SK-N-SH treated with all-trans-retinoic acid at 6 μM for 48 hours (cell line): ENCODE measurements around the gene PRSS16.

Experiments used
- ATAC-seq: fragments of 200-7000 bp; cut with Tn5 transposase; 3 replicates; pipeline ENCODE4 v1.9.1; 2020; ENCODE audit warnings: mild to moderate bottlenecking, moderate library complexity
- ARNTL ChIP-seq: fragments of 450-650 bp; formaldehyde crosslinking; IDR thresholded peaks from 2 replicates; pipeline ENCODE4 v1.5.0; 2020; ENCODE audit warnings: low read depth, mild to moderate bottlenecking, moderate library complexity, borderline replicate concordance
- BACH2 ChIP-seq: fragments of 250-450 bp; sonication (Bioruptor Pico); IDR thresholded peaks from 2 replicates; pipeline ENCODE4 v1.9.0; 2021; ENCODE audit warnings: mild to moderate bottlenecking, borderline replicate concordance
- CSDC2 ChIP-seq: fragments of 250-450 bp; sonication (Bioruptor Pico); IDR thresholded peaks from 2 replicates; pipeline ENCODE4 v1.5.0; 2020; ENCODE audit warnings: mild to moderate bottlenecking, moderate library complexity
- CSRNP3 ChIP-seq: fragments of 250-450 bp; sonication (Bioruptor Pico); IDR thresholded peaks from 2 replicates; pipeline ENCODE4 v1.5.1; 2021; ENCODE audit warnings: mild to moderate bottlenecking, moderate library complexity
- ESRRG ChIP-seq: fragments of 250-450 bp; sonication (Bioruptor Pico); IDR thresholded peaks from 2 replicates; pipeline ENCODE4 v1.6.1; 2021; ENCODE audit warnings: mild to moderate bottlenecking
- GLIS3 ChIP-seq: fragments of 250-450 bp; sonication (Bioruptor Pico); IDR thresholded peaks from 2 replicates; pipeline ENCODE4 v1.5.0; 2020; ENCODE audit warnings: mild to moderate bottlenecking, moderate library complexity
- ISL1 ChIP-seq: fragments of 250-450 bp; sonication (Bioruptor Pico); IDR thresholded peaks from 2 replicates; pipeline ENCODE4 v2.1.2; 2022; ENCODE audit warnings: mild to moderate bottlenecking, moderate library complexity
- OSR1 ChIP-seq: fragments of 250-450 bp; sonication (Bioruptor Pico); IDR thresholded peaks from 2 replicates; pipeline ENCODE4 v1.8.0; 2022; ENCODE audit warnings: moderate library complexity, mild to moderate bottlenecking, inconsistent platforms
- POU6F1 ChIP-seq: fragments of 250-450 bp; sonication (Bioruptor Pico); IDR thresholded peaks from 2 replicates; pipeline ENCODE4 v1.8.0; 2021; ENCODE audit warnings: low read depth, mild to moderate bottlenecking, moderate library complexity, borderline replicate concordance
- PPARA ChIP-seq: fragments of 250-450 bp; sonication (Bioruptor Pico); IDR thresholded peaks from 2 replicates; pipeline ENCODE4 v1.5.0; 2020; ENCODE audit warnings: mild to moderate bottlenecking, borderline replicate concordance
- RARB ChIP-seq: fragments of 250-450 bp; sonication (Bioruptor Pico); IDR thresholded peaks from 2 replicates; pipeline ENCODE4 v1.8.0; 2021; ENCODE audit warnings: mild to moderate bottlenecking, moderate library complexity
- SNAI2 ChIP-seq: fragments of 250-450 bp; sonication (Bioruptor Pico); IDR thresholded peaks from 2 replicates; pipeline ENCODE4 v1.5.0; 2020; ENCODE audit warnings: mild to moderate bottlenecking, moderate library complexity
- TCF4 ChIP-seq: fragments of 250-450 bp; sonication (Bioruptor Pico); IDR thresholded peaks from 2 replicates; pipeline ENCODE4 v1.8.0; 2021; ENCODE audit warnings: mild to moderate bottlenecking, moderate library complexity, borderline replicate concordance
- TOX ChIP-seq: fragments of 250-450 bp; sonication (Bioruptor Pico); IDR thresholded peaks from 2 replicates; pipeline ENCODE4 v1.8.0; 2021; ENCODE audit warnings: mild to moderate bottlenecking, moderate library complexity, borderline replicate concordance
- TSHZ2 ChIP-seq: fragments of 250-450 bp; sonication (Bioruptor Pico); IDR thresholded peaks from 2 replicates; pipeline ENCODE4 v1.5.0; 2020; ENCODE audit warnings: mild to moderate bottlenecking, moderate library complexity
- ZFP3 ChIP-seq: fragments of 250-450 bp; sonication (Bioruptor Pico); IDR thresholded peaks from 2 replicates; pipeline ENCODE4 v1.5.0; 2020; ENCODE audit warnings: mild to moderate bottlenecking, moderate library complexity
- ZFP30 ChIP-seq: fragments of 450-650 bp; formaldehyde crosslinking; IDR thresholded peaks from 2 replicates; pipeline ENCODE4 v1.5.0; 2022; ENCODE audit warnings: mild to moderate bottlenecking, moderate library complexity
- ZNF565 ChIP-seq: fragments of 450-650 bp; formaldehyde crosslinking; conservative IDR thresholded peaks from 2 replicates; pipeline ENCODE4 v1.5.0; 2020; ENCODE audit warnings: low read depth, mild to moderate bottlenecking, moderate library complexity
- ZNF8 ChIP-seq: fragments of 450-650 bp; formaldehyde crosslinking; IDR thresholded peaks from 2 replicates; pipeline ENCODE4 v1.5.0; 2020; ENCODE audit warnings: mild to moderate bottlenecking, moderate library complexity
- TF ChIP-seq, protein P1 (sequence below): fragments of 250-450 bp; sonication (Bioruptor Pico); IDR thresholded peaks from 2 replicates; pipeline ENCODE4 v1.8.0; 2020; ENCODE audit warnings: mild to moderate bottlenecking, moderate library complexity, borderline replicate concordance

The PRSS16 gene

GRCh38 chr6:27247133-27247836 is at the start of gene PRSS16:
Gene PRSS16, plus strand, starts transcription at chr6:27247701. Its CDS starts 37 bp downstream, at chr6:27247738.
- no peak for ATAC-seq
- TF ChIP-seq ZNF565, result no peak
- no peak for TF ChIP-seq ARNTL (CRISPR knock-in tag)
- TF ChIP-seq RARB (CRISPR knock-in tag), result no peak
- no peak for TF ChIP-seq TOX
- no peak for TF ChIP-seq ESRRG (CRISPR knock-in tag)
- TF ChIP-seq ZFP3 (CRISPR knock-in tag), result no peak
- TF ChIP-seq CSDC2 (CRISPR knock-in tag), result no peak
- TF ChIP-seq, protein P1, sequence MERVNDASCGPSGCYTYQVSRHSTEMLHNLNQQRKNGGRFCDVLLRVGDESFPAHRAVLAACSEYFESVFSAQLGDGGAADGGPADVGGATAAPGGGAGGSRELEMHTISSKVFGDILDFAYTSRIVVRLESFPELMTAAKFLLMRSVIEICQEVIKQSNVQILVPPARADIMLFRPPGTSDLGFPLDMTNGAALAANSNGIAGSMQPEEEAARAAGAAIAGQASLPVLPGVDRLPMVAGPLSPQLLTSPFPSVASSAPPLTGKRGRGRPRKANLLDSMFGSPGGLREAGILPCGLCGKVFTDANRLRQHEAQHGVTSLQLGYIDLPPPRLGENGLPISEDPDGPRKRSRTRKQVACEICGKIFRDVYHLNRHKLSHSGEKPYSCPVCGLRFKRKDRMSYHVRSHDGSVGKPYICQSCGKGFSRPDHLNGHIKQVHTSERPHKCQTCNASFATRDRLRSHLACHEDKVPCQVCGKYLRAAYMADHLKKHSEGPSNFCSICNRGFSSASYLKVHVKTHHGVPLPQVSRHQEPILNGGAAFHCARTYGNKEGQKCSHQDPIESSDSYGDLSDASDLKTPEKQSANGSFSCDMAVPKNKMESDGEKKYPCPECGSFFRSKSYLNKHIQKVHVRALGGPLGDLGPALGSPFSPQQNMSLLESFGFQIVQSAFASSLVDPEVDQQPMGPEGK (CRISPR knock-in tag), result no peak
- TF ChIP-seq TCF4 (CRISPR knock-in tag), result no peak
- TF ChIP-seq ISL1, result no peak
- no peak for TF ChIP-seq ZFP30
- TF ChIP-seq POU6F1 (CRISPR knock-in tag), result no peak
- TF ChIP-seq TSHZ2 (CRISPR knock-in tag), result no peak
- no peak for TF ChIP-seq PPARA
- TF ChIP-seq OSR1, result no peak
- no peak for TF ChIP-seq CSRNP3
- no peak for TF ChIP-seq BACH2 (CRISPR knock-in tag)
- TF ChIP-seq ZNF8 (CRISPR knock-in tag), result no peak

GRCh38 chr6:27205375-27206278 is 41.9 kb upstream of the PRSS16 start:
- ATAC-seq, result 0 out of 3 replicates have a peak, but pooled peaks have one; percentile 16
- TF ChIP-seq CSDC2 (CRISPR knock-in tag) (no peak), ZFP30 (no peak), OSR1 (no peak), GLIS3 (no peak), SNAI2 (no peak)
- TF ChIP-seq, protein P1 (CRISPR knock-in tag), result no peak
